Left ventricle myocardium superior (tissue), 1 donor: Measurements from ENCODE around the gene RPRD1A. TPM values are rescaled to one million over a fixed set of nuclear protein-coding genes. Genes with fewer than 3 reads are reported as not detected.
"Not testable (repeated sequence)": the region's sequence is repeated elsewhere in the genome, so short reads cannot be mapped to it uniquely, and the experiment has no call there.

ENCODE experiments used
- ATAC-seq: fragments of 200-7000 bp; cut with Tn5 transposase; one replicate; pipeline ENCODE4 v1.9.1; 2020; ENCODE audit warnings: mild to moderate bottlenecking, moderate library complexity
- DNase-seq: peaks from one replicate; pipeline ENCODE4 v3.0.0-alpha.2; 2020
- intact Hi-C: fragments of 100-400 bp; cut with micrococcal nuclease; formaldehyde crosslinking; loops from one replicate; pipeline ENCODE4 v1.11.0; 2022
- total RNA-seq: library from RNA; stranded (reverse); fragmentation: NEBNext Ultra II Directional; extraction: Animal tissue kit (Norgen Biotek cat#: 25700); gene quantifications from one replicate; pipeline ENCODE4 v1.2.1, GENCODE V29; 2021
- donor health status: DM: no; HTN: yes; CAD: no; lungs with severe emphysema.

The RPRD1A gene
- total RNA-seq, 1 donor from 2014 or later = 57.4 TPM

DNA sequence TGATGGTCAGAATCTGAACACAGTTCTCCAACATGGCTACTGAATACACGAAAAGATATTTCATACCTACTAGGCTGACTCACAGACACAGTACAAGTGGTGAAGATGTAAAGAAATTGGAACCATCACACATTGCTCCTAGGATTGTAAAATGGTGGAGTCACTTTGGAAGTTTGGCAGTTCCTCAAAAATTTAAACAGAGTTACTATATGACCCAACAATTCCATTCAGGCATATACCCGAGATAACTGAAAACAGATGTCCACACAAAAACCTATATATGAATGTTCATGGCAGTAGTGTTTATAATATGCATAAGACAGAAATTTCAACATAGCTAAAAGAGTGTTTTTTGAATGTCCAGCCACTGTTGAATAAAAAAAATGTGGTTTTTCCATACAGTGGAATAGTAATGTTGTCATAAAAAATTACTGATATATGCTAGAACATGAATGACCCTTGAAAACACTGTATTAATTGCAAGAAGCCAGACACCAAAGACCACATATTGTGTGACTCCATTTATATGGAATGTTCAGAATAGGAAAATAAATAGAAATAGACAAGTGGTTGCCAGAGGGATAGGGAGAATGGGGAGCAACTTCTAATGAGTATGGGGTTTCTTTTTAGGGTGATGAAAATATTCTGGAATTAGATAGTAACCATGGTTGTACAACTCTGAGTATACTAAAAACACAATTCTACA, 84.8 kb downstream of the RPRD1A start:
- intact Hi-C loops = no loop called here
- ATAC-seq (no peak), DNase-seq (no peak)

DNA sequence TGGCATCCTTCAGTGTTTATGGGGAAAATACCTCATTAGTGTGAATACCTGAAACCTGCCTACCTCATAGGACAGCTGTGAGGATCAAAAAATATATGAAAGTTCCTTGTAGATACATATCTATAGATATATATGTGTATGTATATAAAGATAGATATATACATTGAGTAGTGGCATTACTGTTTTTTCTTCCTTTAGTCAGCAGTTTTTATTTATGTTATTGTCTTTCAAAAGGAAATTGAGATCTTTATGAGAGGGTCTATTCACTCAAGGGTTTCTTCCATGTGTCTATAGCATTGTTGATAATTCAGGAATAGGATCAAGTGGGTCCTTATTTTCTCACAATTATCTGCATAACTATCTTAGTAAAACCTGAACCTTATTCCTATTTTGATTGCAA, 88.2 kb downstream of the RPRD1A start:
- intact Hi-C loops = no loop called here
- DNase-seq = no peak
- ATAC-seq = no peak

DNA sequence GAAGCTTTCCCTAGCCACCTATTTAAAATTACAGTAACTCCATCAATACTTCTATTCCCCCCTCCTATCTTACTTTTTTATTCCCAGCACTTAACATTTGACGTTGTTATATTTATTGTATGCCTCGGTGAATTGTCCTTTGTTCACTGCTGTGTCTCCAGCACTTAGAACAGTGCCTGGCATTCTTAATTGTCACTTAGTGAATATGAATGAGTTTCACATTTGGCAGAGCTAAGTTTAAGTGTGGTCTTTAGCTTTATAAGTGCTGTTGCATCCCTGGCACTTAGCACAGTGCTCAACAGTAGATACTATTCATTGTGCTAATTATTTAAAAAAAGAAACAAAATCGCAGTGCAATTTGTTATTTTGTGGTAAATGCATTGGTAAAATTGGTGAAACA, 93.2 kb downstream of the RPRD1A start:
- DNase-seq (no peak), ATAC-seq (no peak)
- intact Hi-C loops = no loop called here

DNA sequence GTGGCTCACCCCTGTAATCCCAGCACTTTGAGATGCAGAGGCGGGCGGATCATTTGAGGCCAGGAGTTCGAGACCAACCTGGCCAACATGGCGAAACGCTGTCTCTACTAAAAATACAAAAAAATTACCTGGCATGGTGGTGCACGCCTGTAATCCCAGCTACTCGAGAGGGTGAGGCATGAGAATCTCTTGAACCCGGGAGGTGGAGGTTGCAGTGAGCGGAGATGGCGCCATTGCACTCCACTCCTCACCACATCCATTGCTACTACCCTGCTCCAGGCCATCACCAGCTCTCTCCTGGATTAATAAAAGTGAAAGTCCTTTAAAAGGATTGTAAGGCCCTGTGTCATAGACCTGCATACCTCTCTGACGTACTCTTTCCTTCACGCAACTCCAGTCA, 93.7 kb downstream of the RPRD1A start:
- intact Hi-C loops = no loop called here
- ATAC-seq = no peak
- DNase-seq = no peak

DNA sequence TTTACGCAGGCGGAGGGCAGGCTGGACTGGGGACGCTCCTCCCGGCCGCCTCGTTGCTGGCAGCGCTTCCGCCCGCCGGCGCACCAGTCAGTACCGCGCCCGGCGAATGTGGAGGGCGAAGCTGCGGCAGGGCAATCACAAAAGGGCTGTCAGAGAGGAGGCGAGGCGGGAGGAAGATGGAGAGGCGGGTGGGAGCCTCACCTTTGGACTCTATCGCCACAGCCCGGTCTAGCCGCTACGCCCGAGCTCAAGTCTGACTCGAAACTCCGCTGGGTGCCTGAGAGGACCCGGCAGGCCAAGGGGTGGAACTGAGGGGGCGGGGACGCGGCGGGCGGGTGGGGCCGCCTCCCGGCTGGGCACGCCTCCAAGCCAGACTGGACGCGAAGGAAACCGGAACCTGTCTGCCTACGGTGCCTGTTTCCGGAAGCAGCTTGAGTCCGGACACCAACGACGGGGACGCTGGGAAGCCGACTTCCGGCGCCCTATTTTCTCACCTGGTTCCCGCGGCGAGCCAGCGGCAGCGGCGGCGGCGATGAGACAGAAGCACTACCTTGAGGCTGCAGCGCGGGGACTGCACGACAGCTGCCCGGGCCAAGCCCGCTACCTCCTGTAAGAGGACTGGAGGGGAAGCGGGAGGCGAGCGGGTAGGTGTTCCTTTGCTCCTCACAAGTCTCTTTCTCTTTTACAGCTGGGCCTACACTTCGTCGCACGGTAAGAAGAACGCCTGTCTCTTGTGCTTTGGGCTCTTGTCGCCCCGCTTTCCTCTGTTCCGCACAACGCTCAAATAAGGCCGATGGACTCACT, 95.0 kb downstream of the RPRD1A start, which contains the start of gene RMP24:
Gene RMP24, plus strand, starts transcription at position 483 of the 804 bp plus-strand sequence.
- ATAC-seq (peak; percentile 98), DNase-seq (peak; percentile 95)
- intact Hi-C loops = no loop called here

DNA sequence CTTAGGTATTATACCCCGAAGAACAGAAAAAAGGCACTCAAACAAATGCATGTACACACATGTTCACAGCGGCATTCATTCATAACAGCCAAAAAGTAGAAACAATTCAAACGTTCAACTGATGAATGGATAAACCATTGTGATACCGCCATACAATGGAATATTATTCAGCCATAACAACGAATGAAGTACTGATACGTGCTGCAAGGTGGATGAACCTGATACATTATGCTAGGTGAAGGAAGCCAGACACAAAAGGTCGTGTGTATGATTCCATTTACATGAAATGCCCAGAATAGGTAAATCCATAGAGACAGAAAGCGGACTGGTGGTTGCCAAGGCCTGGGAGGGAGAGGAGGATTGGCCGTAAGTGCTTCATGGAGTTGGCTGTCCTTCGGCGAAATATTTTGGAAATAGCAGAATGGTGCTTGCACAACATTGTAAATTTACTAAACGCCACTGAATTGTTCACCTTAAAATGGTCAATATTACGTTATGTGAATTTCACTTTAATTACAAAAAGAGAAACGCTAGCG, 95.6 kb downstream of the RPRD1A start:
- ATAC-seq (peak; percentile 35), DNase-seq (no peak)
- intact Hi-C loops = no loop called here

DNA sequence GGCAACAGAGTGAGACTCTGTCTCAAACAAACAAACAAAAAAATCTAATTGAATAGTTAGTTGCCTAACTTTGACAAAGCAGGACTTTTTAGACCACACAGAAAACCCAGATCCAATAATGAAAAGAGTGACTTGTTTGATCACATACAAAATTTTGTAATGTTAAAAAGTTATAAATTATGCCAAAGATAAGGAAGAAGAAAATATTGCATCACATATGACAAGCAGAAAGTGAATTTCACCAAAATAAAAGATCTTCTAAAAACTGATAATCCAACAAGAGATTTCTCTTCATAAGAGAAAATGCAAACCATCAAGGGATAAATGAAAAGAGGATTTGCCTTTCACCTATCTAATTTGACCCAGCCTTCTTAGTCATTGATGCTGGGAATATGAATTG, 97.7 kb downstream of the RPRD1A start:
- no peak for DNase-seq
- no peak for ATAC-seq
- intact Hi-C loops = no loop called here

DNA sequence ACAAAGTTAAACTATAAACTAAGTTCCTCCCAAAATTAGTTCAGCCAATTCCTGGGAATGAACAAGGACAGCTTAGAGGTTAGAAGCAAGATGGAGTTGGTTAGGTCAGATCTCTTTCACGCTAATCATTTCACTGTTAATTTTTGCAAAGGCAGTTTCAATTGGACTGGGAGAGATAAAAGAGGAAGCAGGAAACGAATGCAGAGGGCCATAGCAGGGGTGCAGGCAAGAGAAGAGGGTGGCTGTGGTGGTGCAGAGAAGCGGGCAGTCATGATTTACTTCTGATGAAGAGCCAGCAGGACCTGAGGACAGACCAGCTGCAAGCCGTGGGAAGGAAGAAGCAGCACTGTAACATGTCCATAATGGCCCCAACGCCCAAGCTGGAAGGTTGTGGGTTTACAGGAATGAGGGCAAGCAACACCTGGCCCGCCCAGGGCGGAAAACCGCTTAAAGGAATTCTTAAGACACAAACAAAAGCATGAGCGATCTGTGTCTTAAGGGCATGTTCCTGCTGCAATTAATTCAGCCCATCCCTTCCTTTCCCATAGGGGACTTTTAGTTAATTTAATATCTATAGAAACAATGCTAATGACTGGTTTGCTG, 99.0 kb downstream of the RPRD1A start:
- ATAC-seq (no peak), DNase-seq (no peak)
- intact Hi-C loops = no loop called here

DNA sequence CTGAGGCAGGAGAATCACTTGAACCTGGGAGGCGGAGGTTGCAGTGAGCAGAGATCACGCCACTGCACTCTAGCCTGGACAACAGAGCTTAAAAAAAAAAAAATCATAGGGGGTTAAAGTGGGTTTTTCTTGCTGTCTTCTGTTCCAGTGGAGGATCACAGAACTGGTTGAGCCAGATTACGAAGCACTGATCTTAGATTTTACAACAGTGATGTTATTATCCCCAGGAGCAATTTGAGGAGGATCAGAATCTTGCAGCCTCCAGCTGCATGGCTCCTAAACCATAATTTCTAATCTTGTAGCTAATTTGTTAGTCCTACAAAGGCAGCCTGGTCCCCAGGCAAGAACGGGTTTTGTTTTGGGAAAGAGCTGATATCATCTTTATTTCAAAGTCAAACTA, 99.5 kb downstream of the RPRD1A start:
- ATAC-seq, DNase-seq, intact Hi-C loops: not testable (repeated sequence)

DNA sequence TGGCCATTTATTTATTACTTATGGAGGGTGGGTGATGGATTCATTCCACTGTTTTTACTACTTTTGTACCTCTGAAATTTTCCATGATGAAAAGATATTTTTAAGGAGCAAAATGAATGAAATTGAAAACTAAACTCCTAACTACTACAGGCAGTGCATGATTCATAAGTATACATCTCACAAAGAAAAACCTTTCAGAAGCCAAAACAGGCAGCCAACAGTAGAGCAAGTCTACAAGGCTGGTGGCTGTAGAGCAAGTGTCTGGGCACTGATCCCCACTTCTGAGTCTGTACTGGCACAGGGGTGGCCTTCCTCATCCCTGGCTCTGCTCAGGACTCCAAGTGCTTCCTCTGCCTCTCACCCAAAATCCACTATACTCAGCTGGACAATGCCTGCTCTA, 103.0 kb downstream of the RPRD1A start:
- no peak for DNase-seq
- no peak for ATAC-seq
- intact Hi-C loops = no loop called here

DNA sequence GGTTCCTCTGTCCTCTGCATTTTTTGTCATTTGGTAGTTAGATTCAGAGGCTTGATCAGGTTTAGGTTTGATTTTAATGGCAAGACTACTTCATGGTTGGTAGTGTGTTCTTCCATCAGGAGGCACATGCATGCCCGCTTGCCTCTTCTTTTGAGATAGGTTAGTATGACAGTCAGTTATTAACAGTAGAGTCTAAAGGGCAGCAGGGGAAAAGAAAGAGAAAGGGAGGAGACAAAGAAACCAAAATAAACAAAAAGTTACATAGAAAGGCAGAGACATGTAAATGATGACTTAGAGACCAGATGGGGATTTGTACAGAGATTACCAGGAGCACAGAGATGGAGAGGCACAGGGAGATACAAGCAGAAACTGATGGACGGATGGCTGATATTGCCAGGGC, 105.0 kb downstream of the RPRD1A start:
- DNase-seq (no peak), ATAC-seq (no peak)
- intact Hi-C loops = no loop called here

DNA sequence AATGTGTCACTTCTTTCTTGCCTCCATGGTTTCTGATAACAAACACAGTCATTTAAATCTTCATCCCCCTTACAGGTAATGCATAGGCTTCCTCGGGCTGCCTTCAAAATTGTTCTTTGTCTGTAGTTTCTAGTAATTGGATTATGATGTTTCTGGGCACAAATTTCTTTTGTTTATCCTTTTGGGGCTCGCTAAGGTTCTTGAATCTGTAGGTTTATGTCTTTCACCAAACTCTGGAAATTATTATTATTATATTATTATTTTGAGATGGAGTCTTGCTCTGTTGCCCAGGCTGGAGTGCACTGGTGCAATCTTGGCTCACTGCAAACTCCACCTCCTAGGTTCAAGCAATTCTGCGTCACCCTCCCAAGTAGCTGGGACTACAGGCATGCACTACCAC, 111.1 kb downstream of the RPRD1A start:
- intact Hi-C loops = no loop called here
- ATAC-seq = no peak
- DNase-seq = no peak

DNA sequence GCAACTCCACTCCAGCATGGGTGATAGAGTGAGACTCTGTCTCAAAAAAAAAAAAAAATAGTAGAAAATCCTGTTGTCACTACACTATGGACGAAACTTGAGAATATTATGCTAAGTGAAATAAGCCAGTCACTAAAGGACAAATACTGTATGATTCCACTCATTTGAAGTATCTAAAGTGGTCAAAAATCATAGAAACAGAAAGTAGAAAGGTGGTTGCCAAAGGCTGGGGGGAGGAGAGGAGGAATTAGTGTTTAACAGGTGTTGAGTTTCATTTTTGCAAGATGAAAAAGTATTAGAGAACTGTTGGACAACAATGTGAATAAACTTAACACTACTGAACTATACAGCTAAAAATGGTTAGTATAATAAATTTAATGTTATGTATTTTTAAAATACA, 113.7 kb downstream of the RPRD1A start:
- ATAC-seq = no peak
- no peak for DNase-seq
- intact Hi-C loops = no loop called here

DNA sequence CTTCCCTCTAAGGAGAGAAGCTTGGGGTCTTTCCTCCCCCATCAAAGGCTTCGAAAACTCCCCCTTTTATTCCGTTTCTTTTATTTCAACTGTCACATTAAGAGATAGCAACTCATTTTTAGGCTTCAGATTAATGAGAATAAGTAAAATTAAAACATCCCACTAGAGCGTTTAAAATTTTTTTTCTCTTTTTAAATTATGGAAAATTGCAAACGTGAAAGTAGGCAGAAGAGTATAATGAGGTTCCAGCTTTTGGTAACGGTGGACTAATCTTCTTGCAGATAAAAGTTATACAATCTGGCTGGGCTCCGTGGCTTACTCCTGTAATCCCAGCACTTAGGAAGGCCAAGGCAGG, 116.8 kb downstream of the RPRD1A start:
- intact Hi-C loops = loop anchor here (1.0 kb wide), 1 partner anchor 194 kb away; no protein-coding TSS in a partner anchor
- ATAC-seq (no peak), DNase-seq (no peak)

DNA sequence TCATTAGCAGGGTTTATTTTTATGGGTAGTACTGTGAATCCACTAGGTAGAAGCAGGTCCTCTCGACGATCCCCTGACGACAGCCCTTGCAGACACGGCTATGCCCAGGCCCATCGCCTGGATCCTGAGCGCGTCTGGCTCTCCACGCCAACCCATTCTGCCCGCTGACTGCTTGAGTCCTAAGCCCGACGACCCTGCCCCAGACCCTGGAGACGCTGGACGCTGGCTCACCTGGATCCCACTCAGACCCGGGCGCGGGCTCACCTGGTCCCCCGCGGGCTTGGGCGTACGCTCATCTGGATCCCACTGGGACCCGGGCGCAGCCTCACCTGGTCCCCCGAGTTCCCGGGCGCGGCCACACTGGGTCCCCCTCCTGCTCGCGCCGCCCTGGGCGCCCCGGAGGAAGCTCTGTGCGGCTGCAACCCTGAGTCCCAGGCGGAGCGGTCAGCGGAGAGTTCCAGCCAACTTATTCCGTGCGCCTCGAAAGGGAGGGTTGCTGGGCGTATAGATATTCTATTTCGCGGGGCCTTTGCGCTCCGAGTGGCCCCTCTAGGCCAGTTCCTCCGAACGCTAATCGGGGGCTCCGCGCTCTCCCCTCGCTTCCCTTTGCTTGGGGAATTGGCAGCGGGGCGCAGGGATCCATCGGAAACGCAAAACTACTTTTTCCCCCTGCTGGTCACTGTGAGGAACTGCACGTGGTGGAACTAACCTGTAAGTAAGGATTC, 117.3 kb downstream of the RPRD1A start:
- peak; percentile 90 for ATAC-seq
- intact Hi-C loops = loop anchor here (1.0 kb wide), 1 partner anchor 194 kb away; no protein-coding TSS in a partner anchor

DNA sequence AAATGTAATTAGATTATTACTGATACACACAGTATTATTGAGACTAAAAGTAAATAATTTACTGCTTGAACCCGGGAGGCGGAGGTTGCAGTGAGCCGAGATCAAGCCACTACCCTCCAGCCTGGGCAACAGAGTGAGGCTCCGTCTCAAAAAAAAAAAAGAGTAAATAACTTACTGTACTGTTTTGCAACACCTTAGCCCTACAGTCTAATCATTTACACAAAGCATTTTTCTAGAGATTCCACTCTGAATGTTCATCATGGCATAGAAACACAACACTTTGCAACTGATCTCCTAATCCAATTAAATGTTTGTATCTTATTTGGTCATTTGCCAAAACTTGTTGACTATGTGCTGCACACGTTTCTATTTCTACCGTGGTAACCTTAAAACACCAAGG, 118.3 kb downstream of the RPRD1A start:
- DNase-seq (no peak), ATAC-seq (no peak)
- intact Hi-C loops = no loop called here

More for the DNA sequence above, 117.3 kb downstream of the RPRD1A start:
- DNase-seq = peak; percentile 66

DNA sequence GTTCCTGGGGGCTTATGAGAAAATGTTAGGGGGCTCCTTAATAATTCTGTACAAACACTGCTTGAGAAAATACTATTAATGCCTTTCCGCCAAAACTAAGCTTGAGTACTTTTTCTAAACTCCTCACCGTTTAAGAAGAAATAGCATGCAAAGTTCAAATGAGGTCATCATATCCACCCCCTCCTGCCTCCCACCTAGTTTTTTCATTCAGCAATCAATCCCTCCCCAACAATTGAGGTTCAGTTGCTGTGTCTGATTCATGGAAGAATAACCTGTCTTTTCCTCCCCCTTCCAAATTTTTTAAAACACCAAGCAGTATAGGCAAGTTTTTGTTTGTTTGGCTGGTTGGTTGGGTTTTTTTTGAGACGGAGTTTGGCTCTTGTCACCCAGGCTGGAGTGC, 119.3 kb downstream of the RPRD1A start:
- DNase-seq (no peak), ATAC-seq (no peak)
- intact Hi-C loops = no loop called here

DNA sequence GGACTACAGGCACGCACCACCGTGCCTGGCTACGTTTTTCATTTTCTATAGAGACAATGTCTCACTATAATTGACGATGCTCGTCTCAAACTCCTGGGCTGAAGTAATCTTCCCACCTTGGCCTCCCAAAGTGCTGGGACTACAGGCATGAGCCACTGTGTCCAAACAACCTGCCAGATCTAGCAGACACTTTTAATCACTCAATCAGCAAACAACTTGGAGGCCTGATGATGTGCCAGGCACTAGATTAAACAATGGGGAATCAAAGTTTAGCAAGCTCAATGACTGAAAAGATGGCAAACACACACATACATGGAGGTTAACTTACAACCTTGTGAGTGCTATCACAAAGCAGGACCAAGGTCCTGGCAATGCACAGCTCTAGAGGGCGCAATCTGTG, 124.7 kb downstream of the RPRD1A start:
- ATAC-seq (no peak), DNase-seq (no peak)
- intact Hi-C loops = no loop called here

DNA sequence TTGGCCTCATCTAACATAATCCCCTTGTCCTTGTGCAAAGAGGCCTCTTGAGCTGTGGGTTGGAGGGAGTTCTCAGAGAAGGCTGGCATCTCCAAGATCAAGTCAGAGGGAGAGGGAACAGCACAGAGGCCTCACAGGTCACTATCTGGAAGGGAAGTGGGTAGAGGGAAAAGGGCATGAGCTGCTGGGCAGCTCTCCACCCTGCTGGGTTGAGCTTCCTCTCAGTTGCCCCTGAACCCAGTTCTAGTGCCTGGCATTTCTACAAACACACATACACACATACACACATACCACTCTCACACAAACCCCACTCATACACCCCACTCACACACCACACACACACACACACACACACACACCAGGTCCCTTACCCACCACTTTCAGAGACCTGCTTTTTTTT, 125.2 kb downstream of the RPRD1A start:
- intact Hi-C loops = no loop called here
- no peak for DNase-seq
- ATAC-seq = no peak
